ENCODE measurements around the gene DAB1. TPM values are rescaled to one million over a fixed set of nuclear protein-coding genes. Genes with fewer than 3 reads are reported as not detected.

DAB1 gene
- total RNA-seq, 2 donors from 2014 or later, result not detected

DNA sequence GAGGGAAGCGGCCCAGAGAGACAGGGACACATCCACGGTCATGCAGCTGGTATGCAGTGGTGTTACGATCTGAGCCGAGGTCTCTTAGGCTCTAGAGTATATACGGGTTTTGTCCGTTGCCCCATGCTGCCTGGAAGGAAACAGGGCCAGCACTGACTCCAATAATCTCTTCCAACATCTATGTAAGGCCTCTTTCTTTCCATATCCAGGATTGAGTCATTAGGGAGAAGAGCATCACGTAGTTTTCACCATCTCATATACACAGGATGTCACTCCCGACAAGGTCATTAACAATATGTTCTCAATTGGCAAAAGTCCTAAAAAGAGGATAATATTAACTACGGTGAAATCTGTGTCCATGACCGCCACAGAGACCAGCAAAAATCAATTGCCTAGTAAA lies 462.4 kb downstream of the DAB1 start:
- Mint-ChIP-seq H3K36me3 (no peaks in the 10 kb centered on the region), H3K9me3 (peaks cover 4% of the 10 kb centered on the region), H3K27me3 (peaks cover 14 to 28% of the 10 kb centered on the region in 2 donors), H3K27ac (no peak overlapping the region), H3K4me3 (no peak overlapping the region), H3K4me1 (ENCODE audit: low read depth in 2 of 2) (peaks cover 0 to 3% of the 10 kb centered on the region in 2 donors)
- DNase-seq (ENCODE audit: low spot score), result no peak
- peak in 1 of 2 donors; percentile 20 for ATAC-seq

DNA sequence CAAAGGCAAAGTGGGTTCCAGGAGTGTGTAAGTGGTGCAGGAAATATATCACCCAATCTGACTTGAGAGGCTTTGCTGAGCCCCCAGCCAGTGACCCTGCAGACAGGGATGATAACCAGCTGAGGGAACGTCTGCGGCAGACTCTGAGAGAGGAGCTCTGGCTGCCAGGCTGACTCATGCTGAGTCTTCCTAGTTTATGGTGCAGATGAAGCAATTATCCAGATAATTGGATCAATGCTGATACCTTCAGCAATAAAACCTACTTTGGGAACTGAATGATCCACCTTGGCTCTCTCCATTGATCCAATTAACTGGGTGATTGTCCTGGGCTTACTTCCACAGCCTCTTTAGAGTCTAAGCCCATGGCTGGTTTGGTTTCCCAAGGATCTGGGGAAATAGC lies 465.3 kb downstream of the DAB1 start:
- DNase-seq (ENCODE audit: low spot score) (no peak), ATAC-seq (no peak)
- H3K36me3 Mint-ChIP-seq, result no peaks in the 10 kb centered on the region
- H3K27ac Mint-ChIP-seq, result no peak overlapping the region
- peaks cover 11 to 15% of the 10 kb centered on the region in 2 donors for H3K27me3 Mint-ChIP-seq
- no peak overlapping the region for H3K4me3 Mint-ChIP-seq
- H3K4me1 Mint-ChIP-seq (ENCODE audit: low read depth in 2 of 2), result peaks cover 0 to 9% of the 10 kb centered on the region in 2 donors
- H3K9me3 Mint-ChIP-seq, result peaks cover 4% of the 10 kb centered on the region

- peaks cover 4% of the 10 kb centered on the region for H3K9me3 Mint-ChIP-seq
- no peak overlapping the region for H3K4me3 Mint-ChIP-seq
- peaks cover 12 to 15% of the 10 kb centered on the region in 2 donors for H3K27me3 Mint-ChIP-seq
- no peak overlapping the region for H3K27ac Mint-ChIP-seq
- DNase-seq (ENCODE audit: low spot score) (no peak), ATAC-seq (no peak)
- no peaks in the 10 kb centered on the region for H3K36me3 Mint-ChIP-seq
- peaks cover 0 to 9% of the 10 kb centered on the region in 2 donors for H3K4me1 Mint-ChIP-seq (ENCODE audit: low read depth in 2 of 2)
These were observed 465.9 kb downstream of the DAB1 start for GRCh38 chr1:56957931-56958330.

GRCh38 chr1:56954664-56955063 lies 469.2 kb downstream of the DAB1 start:
- ATAC-seq, result peak; percentile 63 to 88
- Mint-ChIP-seq H3K27ac (no peak overlapping the region), H3K4me3 (no peak overlapping the region)

DNA sequence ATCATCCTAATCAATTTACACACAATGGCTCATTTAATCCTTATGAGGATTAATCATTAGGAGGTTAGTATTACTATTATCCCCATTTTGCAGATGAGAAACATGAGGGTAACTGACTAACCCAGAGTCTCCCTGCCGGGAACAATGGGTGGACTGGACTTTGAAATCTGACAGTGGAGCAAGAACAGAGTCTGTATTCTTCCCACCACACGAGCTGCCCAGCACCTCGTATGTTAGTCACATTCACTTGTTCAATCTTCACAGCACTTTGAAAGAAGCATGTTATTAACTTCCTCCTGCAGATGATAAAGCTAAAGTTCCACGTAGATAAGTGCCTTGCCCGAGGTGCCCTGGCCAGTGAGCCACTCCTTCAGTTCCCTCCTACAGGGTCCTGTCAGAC lies 470.5 kb downstream of the DAB1 start:
- no peak overlapping the region for H3K4me3 Mint-ChIP-seq
- no peak for ATAC-seq
- peaks cover 4% of the 10 kb centered on the region for H3K9me3 Mint-ChIP-seq
- H3K4me1 Mint-ChIP-seq (ENCODE audit: low read depth in 2 of 2), result peaks cover 0 to 6% of the 10 kb centered on the region in 2 donors
- DNase-seq (ENCODE audit: low spot score), result no peak
- no peaks in the 10 kb centered on the region for H3K36me3 Mint-ChIP-seq
- peaks cover 7 to 12% of the 10 kb centered on the region in 2 donors for H3K27me3 Mint-ChIP-seq
- no peak overlapping the region for H3K27ac Mint-ChIP-seq

More at GRCh38 chr1:56954664-56955063, 469.2 kb downstream of the DAB1 start:
- H3K4me1 Mint-ChIP-seq (ENCODE audit: low read depth in 2 of 2), result peaks cover 0 to 9% of the 10 kb centered on the region in 2 donors
- H3K27me3 Mint-ChIP-seq, result peaks cover 7 to 12% of the 10 kb centered on the region in 2 donors
- DNase-seq (ENCODE audit: low spot score), result no peak
- H3K36me3 Mint-ChIP-seq, result no peaks in the 10 kb centered on the region
- H3K9me3 Mint-ChIP-seq, result peaks cover 4% of the 10 kb centered on the region

- H3K27me3 Mint-ChIP-seq, result peaks cover under 1 to 7% of the 10 kb centered on the region in 2 donors
- H3K4me3 Mint-ChIP-seq, result no peak overlapping the region
- H3K4me1 Mint-ChIP-seq (ENCODE audit: low read depth in 2 of 2), result peaks cover 0 to 6% of the 10 kb centered on the region in 2 donors
- DNase-seq (ENCODE audit: low spot score) (no peak), ATAC-seq (no peak)
- no peaks in the 10 kb centered on the region for H3K9me3 Mint-ChIP-seq
- no peak overlapping the region for H3K27ac Mint-ChIP-seq
- no peaks in the 10 kb centered on the region for H3K36me3 Mint-ChIP-seq
These were observed 471.4 kb downstream of the DAB1 start for GRCh38 chr1:56952501-56952900.

DNA sequence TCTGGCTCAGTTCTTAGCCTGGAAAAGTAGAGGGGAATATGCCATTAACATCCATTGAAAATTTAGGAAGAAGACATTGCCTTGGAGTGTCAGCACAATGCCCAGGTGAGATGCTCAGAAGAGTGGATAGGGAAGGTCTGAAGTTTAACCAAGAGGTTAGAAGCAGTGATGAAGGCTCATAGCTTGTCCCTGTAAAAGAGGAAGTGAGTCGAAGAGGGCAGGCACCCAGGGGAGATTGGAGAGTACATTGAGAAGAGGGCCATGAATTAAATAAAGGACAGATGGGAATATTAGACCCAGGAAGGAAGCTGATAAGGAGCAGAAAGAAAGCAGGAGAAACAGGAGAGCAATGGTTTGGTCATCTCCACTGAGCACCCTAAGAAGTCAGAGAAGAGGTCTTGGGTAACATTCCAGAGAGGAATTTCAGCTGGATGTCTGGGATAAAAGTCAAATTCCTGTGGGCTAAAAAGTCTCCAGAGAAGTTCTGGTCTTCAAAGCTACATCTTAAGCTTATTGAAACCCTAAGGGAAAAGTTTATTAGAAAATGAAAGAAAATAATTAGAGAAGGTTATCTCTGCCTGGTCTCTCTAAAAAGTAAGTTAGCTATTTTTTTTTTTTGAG lies 475.3 kb downstream of the DAB1 start:
- H3K36me3 Mint-ChIP-seq, result no peaks in the 10 kb centered on the region
- H3K27ac Mint-ChIP-seq, result no peak overlapping the region
- no peaks in the 10 kb centered on the region for H3K4me1 Mint-ChIP-seq (ENCODE audit: low read depth in 2 of 2)
- H3K9me3 Mint-ChIP-seq, result no peaks in the 10 kb centered on the region
- H3K27me3 Mint-ChIP-seq, result peaks cover 5 to 8% of the 10 kb centered on the region in 2 donors
- DNase-seq (ENCODE audit: low spot score), result no peak
- H3K4me3 Mint-ChIP-seq, result no peak overlapping the region
- no peak for ATAC-seq

Data from natural killer cell treated with Interleukin-12 subunit alpha and Interleukin-12 subunit beta and Interleukin-15 and Interleukin-18, amount 100 ng/mL, for 72 hours (primary cell).